Measurements from ENCODE around the gene ADARB1.

The ADARB1 gene

DNA sequence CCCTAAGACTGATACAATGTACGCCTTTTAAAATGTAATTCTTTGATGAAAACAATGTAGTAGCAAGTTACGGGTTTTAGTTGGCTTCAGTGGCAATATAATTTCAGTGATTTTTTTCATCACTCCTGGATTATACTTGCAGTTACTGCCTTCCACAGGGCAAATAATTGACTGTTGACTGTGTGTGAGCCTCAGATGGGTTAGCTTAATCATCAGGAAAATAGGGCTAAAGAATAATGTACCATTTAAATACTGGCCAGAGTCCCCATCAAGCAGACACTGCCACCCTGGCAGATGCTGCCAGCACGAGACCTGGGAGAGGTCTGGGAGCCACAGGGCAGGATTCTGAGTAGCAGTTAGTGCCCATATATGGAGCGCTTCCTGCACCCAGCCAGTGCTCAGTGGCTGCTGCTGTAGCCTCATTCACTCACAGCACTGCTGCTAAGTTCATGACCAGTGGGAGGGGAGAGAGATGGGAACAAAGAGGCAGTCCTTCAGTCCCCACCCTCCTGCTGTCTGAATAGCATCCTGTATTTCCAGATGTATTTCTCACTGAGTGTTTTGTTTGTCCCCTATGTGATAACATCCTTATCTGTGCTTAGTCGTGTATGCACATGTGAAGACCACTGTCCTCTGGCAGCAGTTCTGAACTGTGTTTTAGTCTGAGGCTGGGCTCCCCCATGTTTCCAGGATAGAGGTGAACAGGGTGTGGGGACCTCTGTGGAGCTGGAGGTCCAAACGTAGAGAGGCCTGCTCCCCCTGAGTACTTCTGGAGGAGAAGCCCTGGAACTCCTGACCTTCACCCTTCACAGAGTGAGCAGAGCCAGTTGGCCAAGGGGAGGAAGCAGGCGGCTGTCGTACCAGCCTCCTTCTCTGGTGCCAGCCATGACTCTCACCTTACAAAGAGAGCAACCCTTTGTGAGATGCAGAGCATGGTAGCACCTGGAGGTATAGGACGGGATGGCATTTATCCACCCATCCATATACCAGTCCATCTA, 80.4 kb downstream of the ADARB1 start:
- peak; percentile 46 for DNase-seq (ENCODE audit: low read depth)
- H3K4me3 ChIP-seq (ENCODE audit: control insufficient read depth, low read depth, low read length) = no peak overlapping the region
- TF ChIP-seq, protein P1, sequence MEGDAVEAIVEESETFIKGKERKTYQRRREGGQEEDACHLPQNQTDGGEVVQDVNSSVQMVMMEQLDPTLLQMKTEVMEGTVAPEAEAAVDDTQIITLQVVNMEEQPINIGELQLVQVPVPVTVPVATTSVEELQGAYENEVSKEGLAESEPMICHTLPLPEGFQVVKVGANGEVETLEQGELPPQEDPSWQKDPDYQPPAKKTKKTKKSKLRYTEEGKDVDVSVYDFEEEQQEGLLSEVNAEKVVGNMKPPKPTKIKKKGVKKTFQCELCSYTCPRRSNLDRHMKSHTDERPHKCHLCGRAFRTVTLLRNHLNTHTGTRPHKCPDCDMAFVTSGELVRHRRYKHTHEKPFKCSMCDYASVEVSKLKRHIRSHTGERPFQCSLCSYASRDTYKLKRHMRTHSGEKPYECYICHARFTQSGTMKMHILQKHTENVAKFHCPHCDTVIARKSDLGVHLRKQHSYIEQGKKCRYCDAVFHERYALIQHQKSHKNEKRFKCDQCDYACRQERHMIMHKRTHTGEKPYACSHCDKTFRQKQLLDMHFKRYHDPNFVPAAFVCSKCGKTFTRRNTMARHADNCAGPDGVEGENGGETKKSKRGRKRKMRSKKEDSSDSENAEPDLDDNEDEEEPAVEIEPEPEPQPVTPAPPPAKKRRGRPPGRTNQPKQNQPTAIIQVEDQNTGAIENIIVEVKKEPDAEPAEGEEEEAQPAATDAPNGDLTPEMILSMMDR (conservative IDR thresholded peaks at IDR 0.05; ENCODE audit: control insufficient read depth, insufficient read depth, low read depth, low read length) = no peak

DNA sequence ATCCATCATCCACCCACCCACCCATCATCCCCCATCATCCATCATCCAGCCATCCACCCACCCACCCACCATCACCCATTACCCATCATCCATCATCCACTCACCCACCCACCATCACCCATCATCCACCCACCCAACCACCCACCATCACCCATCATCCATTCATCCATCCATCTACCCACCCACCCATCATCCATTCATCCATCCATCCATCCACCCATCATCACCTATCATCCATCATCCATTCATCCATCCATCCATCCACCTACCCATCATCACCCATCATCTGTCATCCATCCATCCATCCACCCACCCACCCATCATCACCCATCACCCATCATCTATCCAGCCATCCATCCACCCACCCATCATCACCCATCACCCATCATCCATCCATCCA, 81.5 kb downstream of the ADARB1 start:
- TF ChIP-seq, protein P1 (conservative IDR thresholded peaks at IDR 0.05; ENCODE audit: control insufficient read depth, insufficient read depth, low read depth, low read length) = no peak

DNA sequence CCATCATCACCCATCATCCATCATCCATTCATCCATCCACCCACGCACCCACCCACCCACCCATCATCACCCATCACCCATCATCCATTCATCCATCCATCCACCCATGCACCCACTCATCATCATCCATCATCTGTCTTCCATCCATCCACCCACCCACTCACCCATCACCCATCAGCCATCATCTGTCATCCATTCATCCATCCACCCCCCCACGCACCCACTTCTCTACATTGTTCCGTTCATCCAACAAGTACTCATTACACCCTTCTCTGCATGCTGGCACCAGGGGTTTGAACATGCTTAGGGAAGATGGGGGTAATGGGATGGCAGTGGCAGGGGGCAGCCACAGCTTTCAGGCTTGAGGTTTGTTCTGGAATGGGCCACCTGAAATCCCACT, 82.1 kb downstream of the ADARB1 start:
- H3K4me3 ChIP-seq (ENCODE audit: control insufficient read depth, low read depth, low read length) = no peak overlapping the region
- DNase-seq (ENCODE audit: low read depth) = no peak
- TF ChIP-seq, protein P1 (conservative IDR thresholded peaks at IDR 0.05; ENCODE audit: control insufficient read depth, insufficient read depth, low read depth, low read length) = no peak

More for the DNA sequence above, 81.5 kb downstream of the ADARB1 start:
- DNase-seq (ENCODE audit: low read depth) = no peak
- H3K4me3 ChIP-seq (ENCODE audit: control insufficient read depth, low read depth, low read length) = no peak overlapping the region

DNA sequence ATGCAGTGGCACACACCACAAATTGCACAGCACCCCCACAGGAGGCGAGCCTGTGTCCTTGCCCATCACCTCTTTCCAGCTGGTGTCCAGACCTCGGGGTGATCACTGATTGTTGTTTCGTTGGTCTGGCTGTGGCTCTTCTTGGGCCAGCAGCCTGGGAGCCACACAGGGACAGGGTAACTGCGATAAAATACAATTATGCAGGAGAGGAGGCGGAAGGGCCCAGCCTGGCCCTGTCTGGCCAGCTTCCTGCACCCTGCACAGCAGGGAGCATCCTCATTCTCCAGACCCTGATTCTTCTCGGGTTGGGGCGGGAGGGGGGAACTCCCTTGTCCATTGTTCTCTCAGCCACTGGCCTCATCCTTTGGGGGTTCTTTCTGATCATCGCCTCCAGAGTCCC, 83.6 kb downstream of the ADARB1 start:
- H3K4me3 ChIP-seq (ENCODE audit: control insufficient read depth, low read depth, low read length) = no peak overlapping the region
- no peak for DNase-seq (ENCODE audit: low read depth)
- TF ChIP-seq, protein P1 (conservative IDR thresholded peaks at IDR 0.05; ENCODE audit: control insufficient read depth, insufficient read depth, low read depth, low read length) = no peak

DNA sequence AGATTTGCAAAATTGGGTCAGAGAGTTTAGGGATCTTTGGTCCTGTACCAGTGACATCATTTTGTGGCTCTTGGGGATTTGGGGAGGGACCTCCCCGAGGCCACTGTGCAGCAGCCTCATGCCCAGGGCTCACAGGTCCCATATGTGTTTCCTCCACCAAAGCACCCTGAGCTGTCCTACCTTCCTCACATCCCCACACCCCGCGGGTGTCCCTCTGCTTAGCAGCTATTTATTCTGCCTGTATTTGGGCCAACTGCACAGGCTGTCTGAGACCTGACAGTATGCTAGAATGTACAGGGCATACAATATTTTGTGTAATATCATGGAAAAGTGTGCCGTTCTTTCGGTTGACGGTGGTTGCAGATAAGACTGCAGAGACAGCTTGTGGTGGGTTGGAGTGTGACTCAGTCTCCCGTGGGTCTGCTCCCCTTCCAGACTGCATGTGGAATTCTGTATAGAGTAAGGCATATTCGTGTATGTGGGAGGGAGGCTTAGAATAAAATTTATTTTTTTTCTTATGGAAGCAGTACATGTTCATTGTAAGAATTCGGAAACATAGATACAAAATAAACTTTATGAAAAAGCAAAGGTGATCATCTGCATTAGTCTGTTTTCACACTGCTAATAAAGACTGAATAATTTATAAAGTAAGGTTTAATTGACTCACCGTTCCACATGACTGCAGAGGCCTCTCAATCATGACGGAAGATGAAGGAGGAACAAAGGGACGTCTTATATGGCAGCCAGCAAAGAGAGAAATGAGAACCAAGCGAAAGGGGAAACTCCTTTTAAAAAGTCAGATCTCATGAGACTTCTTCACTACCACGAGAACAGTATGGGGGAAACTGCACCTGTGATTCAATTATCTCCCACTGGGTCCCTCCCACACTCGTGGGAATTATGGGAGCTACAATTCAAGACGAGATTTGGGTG, 84.4 kb downstream of the ADARB1 start:
- TF ChIP-seq, protein P1 (conservative IDR thresholded peaks at IDR 0.05; ENCODE audit: control insufficient read depth, insufficient read depth, low read depth, low read length) = no peak
- DNase-seq (ENCODE audit: low read depth) = no peak
- H3K4me3 ChIP-seq (ENCODE audit: control insufficient read depth, low read depth, low read length) = no peak overlapping the region

DNA sequence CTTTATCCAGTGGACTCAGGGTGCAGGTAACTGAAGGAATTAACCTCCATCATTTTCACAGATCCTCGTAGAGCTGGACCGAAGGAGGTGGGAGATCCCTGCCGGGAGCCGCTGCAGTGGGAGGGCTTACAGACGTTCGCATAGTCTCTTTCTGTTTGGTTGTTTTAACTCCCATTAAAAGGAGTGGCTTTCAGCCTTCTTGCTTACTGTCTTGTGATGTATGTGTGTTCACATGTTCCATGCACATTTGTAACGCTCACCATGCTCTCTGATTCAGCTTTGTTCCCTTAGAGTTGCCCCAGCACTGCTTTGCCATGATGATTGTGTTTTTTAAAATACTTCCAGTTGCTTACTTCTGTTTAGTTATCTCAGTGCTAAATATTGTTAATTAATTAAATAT, 85.8 kb downstream of the ADARB1 start:
- DNase-seq (ENCODE audit: low read depth) = no peak
- TF ChIP-seq, protein P1 (conservative IDR thresholded peaks at IDR 0.05; ENCODE audit: control insufficient read depth, insufficient read depth, low read depth, low read length) = no peak
- H3K4me3 ChIP-seq (ENCODE audit: control insufficient read depth, low read depth, low read length) = no peak overlapping the region
